A549 treated with RU486 at 1 μM for 4 hours (cell line): Measurements from ENCODE around the gene SRI. TPM values are rescaled to one million over a fixed set of nuclear protein-coding genes. Genes with fewer than 3 reads are reported as not detected.

Experiments used
- total RNA-seq: library from RNA; stranded (reverse); fragments of 200-300 nt; extraction: Qiagen RNA extraction; gene quantifications from 5 replicates; pipeline ENCODE4 v1.2.3, GENCODE V29; 2022; ENCODE audit warnings: low read depth

SRI gene
- 119 to 160 TPM (median 148 TPM) in 5 replicates for total RNA-seq

GRCh38 chr7:88219781-88220747 is at the start of gene SRI:
Gene SRI (minus strand): TSS chr7:88220038. CDS start chr7:88220026, 12 bp downstream.

Other genes starting within 250 kb of the SRI start
- gene STEAP4, start 86.9 kb upstream of the SRI start, total RNA-seq: 0.03 TPM in 1 of 5 replicates, not detected in the others